ENCODE measurements around the gene DSCAML1.
"Not testable (repeated sequence)": the region's sequence is repeated elsewhere in the genome, so short reads cannot be mapped to it uniquely, and the experiment has no call there.

DSCAML1 gene

DNA sequence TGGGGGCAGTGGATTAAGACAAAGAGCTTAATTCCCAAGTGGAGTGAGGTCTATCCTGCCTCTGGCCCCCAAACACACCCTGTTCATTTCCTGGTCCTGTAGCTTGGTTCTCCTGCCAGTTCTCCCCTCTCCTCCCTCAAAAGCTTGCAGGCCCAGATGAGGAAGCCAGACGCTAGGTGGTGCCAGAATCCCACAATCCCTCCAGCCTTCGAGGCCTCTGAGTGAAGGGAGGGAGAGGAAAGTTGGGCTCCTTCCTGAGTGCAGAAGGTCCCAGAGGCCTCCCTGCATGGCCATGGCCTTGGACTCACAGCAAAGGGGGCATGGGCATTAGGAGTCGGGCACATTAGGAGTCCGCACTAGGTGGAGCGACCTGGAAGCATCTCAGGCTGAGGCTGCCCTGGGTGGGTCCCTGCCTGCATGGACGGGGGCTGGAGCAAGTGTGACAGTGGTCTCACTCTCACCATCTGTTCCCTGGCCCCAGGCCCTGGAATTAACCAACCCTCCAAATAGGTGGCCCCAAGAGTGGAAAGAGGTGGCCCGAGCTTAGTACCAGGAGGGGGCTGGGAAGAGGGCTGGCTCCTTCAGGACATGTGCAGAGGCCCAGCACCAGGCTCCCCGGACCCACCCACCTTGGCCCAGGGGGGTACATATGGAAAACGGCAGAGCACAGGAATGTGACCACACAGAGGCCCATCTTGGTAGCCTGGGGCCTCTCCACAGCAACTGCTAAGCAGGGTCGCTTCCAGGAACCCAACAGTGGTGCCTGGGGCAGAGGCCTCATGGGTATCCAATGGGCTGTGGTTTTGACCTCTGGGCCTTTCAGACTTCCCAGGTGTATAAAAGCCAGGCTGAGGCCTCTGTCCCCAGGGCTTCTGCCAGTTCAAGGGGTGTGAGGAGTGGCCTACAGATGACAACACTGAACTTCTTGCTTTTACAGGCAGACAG is 22.4 kb upstream of the DSCAML1 start:
- peak; percentile 78 for DNase-seq (ENCODE audit: low spot score)

DNA sequence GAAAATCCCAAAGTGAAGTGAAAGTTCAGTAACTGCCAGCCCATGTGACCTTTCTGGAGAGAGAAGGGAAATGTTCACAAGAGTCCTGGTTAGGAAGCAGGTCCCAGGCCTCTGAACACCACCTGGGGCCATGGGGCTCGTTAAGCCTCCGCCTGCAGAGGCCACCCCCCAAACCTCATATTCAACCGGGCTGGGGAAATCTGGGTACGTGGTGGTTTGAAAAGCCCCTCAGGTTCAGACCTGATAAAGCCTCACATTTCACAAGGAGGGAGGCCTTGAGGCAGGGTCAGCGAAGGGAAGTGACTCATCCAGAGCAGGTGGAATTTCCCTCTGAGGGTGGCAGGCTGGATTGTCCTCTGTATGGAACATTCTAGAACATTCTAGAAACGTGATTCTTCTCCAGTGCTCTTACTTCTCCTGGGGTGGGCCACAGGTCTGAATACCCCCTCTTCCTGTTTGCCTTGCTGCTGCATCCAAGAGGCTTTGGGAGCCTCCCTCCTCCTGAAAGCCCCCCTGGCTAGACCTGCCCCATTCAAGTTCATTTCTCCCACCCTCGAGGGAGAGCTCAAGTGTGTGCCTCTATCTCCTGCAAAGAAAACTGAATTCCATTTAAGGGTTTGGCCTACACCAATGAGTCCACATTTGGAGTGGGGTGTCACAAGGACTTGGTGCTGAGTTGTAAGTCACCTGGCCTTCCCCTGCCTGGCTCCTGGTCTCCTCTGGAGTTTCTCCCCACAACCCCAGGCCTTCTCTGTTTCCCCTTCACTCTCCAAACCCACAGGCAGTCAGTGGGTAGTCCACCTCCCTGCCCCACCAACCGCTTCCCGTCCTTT is 21.2 kb upstream of the DSCAML1 start:
- DNase-seq (ENCODE audit: low spot score): no peak

DNA sequence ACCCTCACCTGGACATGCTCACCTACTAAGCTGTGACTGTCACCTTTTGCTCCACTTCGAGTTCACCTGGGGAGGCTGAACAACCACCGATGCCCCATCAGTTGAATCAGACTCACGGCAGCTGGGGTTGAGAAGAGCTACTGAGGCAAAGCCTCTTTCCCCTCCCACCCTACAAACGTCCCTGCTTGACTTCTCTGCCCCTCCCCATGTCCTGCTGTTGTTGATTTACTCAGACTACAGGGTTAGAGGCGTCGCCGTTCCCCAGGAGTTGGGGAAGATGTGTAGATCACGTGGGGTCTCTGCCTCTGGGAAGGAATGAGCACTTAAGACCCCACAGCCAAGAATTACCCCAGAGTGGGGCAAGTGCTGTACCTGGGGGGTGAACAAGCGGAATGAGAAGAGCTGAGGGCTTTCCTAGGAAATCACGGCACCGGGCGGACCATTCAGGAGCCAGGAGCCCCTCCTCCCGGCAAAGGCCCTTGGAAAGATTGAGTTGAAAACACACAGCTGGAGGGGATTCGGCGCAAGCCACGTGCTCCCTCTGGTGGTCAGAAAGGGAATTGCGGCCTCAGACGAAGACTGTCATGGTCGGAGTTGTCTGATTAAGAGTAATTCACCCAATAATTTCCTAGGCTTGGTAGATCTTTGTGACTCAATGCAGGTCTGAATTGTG is 20.5 kb upstream of the DSCAML1 start:
- peak; percentile 83 for DNase-seq (ENCODE audit: low spot score)

DNA sequence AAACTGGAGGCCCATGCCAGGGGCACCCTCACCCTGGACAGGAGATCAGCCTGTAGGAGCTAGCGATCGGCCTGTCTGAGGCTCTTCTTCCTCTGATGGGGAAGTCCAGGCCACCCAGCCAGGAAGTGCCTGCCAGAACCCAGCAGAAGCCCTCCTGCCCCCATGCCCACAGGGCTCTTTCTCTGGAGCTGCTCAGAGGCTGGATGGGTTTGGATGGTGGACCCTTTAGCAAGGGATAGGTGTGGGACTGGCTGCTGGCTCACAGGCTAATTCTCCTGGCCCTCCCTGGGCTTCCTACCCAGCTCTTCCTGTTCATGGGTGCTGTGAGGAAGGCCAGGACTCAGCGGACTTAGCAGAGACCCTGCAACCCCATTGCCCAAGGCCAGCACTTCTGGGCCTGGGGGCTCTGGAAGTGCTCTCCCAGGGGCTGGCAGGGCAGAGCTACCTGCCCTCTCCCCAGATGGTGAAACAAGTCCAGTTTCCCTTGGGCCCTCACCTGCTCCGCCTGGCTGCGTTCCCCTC is 19.9 kb upstream of the DSCAML1 start:
- no peak for DNase-seq (ENCODE audit: low spot score)

DNA sequence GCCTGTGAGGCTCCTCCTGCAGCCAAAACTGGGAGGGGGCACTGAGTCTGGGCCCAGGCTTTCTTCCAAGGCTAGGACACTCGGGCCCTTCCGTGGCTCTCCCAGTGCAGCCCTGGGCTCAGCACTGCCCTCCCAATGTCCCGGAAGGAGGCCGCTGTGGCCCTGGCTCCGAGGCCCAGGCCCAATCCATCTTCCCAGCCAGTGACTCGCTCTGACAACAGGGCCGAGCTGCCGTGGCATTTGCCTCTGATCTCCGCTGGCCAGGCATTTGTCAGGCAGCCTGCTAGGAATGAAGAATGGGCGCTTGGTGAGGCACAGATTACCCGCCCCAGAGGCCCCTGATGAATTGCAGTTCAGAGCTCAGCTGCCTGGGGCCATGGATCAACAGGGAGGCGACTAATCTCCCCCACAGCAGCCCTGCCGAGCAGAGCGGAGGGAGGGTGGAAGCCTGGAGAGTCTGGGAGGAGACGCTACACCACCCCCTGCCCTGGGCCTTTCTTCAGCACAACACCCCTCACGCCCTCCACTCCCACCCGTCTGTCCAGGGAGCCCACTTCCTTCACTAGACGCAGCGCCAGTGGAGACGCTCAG is 19.2 kb upstream of the DSCAML1 start:
- peak; percentile 72 for DNase-seq (ENCODE audit: low spot score)

DNA sequence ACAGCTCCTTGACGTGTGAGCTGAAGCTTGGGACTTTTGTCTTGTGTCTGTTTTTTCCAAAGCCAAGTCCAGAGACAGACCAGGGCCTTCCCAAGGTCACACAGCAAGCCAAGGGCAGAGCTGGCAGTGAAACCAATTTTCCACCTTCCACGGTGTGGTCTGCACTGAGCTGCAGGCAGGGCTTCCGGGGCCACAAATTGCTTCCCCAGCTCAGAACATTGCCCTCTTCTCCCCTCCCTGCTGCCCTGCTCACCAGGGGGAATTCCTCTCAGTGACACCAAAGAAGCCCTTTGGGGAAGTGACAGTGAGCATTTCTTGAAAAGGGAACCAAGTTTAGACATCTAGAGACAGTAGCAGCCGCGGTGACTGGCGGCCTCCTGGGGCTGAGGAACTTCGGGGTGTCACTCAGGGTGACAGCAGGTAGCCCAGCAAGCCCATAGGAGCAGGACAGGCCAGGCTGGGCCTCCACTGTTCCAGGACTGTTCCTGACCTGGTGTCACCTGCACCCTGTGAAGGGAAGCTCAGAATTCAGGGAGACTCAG is 18.3 kb upstream of the DSCAML1 start:
- no peak for DNase-seq (ENCODE audit: low spot score)

DNA sequence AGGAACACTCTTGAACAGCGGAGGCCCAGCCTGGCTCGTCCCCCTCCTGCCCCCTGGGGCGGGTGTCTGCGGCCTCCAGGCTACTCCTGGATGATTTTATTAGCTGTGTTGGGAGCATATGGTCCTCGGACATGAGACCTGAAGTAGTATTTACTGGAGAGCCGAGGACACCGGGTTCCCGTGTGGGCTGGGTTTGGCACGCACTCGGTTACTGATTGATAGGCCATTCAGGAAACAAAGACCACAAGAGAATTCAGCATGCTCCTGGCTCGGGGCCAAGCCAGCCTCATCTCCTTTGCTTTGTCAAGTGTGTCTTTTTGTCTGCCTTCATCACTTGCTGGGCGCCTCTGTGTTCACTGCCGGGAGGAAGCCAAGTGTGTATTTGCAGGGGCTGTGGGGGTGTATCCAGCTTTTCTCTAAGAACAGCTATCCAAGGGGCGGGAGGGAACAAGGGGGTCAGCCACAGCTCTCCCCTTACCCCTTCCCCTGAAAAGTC is 17.8 kb upstream of the DSCAML1 start:
- no peak for DNase-seq (ENCODE audit: low spot score)

DNA sequence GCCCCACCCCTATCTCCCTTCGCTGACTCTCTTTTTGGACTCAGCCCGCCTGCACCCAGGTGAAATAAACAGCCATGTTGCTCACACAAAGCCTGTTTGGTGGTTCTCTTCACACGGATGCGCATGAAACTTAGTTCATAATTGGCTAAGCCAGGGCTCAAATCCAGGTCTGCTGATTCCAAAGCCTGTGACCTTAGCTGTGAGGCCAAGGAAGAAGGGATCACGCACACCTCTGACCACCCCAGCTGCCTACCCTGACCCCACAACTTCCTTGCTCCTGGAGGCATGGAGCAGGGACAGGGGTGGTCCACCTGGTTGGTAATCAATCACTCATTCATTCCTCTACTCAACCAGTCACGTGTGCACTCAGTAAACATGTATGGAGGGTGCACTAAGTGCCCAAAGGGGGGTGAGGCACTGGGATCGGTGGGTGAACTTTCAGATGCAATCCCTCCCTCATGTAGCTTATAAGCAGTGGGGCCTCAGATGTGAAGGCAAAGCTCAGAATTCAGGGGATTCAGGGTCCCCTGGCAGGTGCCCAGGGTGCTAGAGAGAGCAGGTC is 17.3 kb upstream of the DSCAML1 start:
- DNase-seq (ENCODE audit: low spot score): no peak

DNA sequence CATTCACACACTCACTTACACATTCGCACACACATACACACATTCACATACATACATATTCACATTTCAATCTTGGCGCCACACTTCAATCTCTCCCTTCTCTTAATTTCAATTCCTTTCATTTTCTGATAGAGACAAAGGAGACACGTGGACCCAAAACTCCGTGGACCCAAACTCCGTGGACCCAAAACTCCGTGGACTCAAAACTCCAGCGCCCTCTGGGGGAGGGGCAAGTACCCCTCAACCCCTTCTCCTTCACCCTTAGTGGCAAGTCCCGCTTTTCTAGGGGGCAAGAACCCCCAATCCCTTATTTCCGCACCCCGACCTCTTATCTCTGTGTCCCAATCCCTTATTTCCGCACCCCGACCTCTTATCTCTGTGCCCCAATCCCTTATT is 13.0 kb upstream of the DSCAML1 start:
- not testable (repeated sequence) for DNase-seq (ENCODE audit: low spot score)

DNA sequence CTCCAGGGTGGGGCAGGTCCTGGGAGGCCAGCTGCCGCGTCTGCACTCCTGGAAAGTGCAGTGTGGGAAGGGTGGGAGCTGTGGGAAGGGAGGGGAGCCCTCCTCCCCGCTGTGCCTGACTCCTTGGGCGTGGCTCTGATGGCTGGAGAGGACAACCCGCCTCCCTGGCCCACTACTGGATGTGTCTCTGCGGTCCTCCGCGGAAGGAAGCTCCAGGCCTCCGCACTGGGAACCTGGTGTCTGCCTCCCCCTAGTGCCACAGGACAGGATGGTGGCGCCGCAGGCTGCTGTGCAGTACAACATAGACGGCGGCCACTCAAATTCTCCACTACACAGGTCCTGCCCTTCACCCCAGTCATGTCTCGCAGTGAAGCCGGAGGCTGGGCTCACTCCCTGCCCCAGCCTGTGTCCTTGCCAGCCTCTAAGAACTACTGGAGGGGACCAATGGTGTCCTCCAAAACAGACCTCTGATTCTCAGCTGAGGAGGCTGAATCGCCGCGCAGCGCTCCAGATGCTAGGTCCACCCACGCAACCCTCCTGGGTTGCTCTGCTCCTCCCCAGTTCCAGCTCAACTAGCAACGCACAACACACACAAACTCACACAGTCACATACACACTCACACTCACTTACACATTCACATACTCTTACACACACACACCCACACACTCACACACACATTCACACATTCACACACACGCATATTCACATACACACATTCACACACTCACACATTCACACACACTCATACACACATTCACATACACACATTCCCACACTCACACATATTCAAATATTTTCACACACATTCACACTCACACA is 12.4 kb upstream of the DSCAML1 start:
- DNase-seq (ENCODE audit: low spot score): peak; percentile 89

DNA sequence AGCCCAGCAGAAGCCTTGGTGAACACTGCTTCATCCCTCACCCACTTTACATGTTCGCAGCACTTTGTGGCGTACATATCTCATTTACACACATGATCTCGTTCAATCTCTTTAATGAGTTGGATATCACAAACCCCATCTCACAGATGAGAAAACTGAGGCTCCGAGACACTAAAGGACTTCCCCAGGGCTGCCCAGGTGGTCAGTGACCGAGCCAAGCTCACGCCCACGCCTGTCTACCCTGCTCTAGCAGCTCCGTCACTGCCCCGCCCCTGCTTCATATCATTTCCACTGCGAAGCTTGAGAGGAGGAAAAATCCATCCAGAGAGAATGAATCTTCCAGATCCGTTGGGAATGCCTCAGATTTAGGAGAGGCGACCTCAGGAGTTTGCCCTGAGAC is 11.8 kb upstream of the DSCAML1 start:
- DNase-seq (ENCODE audit: low spot score): no peak

DNA sequence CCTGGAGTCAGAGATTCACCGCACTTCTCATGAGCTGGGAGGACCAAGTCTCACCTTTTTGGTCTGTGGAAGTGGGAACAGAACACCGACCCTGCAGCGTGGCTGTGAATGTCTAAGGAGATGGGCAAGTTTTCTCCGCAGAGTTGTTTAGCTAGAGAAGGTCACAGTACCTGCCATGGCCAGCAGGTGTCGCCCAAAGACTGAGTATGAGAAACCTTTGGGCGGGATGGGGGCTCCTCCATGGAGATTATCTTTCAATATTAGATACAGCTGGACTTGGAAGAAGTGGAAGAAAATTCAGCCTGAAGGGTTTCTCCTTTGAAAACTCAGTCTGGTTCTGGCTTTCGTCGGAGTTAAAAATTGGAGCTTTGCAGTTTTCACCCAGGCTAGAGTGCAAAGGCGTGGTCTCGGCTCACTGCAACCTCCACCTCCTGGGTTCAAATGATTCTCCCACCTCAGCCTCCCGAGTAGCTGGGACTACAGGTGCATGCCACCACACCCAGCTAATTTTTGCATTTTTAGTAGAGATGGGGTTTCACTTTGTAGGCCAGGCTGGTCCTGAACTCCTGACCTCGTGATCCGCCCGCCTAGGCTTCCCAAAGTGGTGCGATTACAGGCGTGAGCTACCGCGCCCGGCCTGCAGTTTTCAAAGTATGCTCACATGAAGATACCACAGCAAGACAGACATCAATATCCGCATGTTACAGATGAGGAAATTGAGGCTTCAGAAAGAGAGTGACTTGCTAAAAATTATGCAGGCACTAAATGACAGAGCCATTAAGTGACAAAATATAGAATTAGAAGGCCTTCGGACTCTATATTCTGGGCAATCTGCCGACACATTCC is 10.7 kb upstream of the DSCAML1 start:
- DNase-seq (ENCODE audit: low spot score): peak; percentile 76

DNA sequence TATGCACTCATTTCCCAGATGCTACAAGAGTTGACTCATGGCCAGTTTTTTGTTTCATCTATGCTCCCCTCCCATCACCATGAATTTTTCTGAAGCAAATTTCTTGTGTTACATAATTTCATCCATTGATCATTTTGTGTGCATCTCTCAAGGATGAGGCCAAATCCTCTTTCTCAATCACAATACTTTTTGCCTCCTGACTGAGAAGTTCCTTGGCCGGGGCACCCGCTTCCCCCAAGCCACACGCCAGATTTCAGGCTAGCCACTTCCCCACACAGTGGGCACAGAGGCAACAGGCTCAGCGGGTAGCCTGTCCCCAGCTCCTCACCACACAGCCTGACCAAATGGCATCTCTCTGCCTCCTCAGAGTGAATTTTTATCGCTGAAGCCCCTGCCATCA is 9.8 kb upstream of the DSCAML1 start:
- no peak for DNase-seq (ENCODE audit: low spot score)

DNA sequence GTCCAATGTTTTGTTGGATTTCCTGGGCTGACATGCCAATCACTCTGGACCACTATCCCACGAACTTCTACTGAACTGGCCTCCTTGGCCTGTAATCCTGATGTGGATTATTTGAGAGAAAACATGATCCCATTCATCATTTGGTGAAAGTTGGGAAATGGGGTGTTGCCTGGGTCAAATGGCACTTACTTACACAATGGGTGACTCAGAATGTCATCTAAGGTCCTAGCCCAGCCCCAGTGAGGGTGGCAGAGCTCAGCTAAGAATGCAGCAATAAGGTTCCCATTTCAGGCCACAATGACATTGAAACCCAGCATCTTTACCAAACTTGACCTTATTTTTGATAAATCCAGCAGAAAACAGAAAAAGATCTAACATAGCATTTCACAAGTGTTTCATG is 8.0 kb upstream of the DSCAML1 start:
- DNase-seq (ENCODE audit: low spot score): no peak

DNA sequence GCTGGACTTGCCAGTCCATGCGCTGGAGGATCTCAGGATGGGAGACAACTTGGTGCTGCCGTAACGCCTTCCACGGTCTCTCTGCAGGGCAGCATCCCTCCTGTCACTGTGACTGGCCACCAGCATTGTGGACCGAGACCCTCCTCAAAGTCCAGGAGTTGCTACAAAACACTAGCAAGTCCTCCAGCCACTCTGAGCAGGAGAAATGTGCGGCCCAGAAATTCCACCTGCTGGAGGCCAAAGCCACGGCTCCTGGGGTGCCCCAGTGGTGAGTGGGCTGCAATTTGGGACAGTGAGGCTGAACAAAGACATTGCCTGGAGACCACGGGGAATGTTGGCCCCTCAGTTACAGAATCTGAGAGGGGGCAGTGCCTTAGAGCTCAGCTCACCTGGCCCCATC is 6.9 kb upstream of the DSCAML1 start:
- DNase-seq (ENCODE audit: low spot score): no peak

DNA sequence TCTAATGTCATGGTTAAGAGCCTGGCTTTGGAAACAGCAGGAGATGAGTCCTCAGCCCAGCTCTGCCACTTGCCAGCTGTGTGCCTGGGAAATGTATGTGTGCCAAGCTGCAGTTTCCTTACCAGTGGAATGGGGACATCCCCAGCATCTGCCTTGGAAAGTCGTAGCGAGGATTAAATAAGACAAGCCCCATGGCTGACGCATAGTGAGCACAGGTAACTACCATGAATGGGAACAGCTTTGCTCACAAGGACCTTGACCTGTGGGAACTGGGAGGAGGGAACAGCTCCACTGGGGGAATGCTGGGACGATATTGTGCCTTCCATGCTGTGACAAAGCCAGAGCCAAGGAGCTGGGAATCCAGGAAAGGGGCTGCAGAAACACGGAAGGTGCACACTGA is 2.6 kb upstream of the DSCAML1 start:
- no peak for DNase-seq (ENCODE audit: low spot score)

DNA sequence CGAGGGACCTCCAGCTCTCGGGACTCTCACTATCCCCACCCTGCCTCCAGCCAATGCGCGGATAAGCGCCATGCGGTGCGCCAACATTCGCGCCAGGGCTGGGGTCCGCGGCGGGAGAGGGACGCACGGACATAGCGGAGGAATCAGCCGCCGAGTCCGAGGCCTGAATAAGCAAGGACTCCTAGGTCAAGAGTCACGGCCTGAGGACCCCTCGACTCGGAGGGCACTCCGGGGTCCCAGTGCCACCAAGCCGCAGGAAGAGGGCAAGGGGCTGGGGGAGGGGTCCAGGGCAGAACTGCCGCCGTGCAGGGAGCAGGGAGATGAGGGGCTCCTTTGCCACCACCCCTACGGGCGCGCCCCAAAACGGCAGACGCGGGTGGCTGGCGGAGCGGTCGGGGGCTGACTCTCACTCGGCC is 552 bp downstream of the DSCAML1 start:
- DNase-seq (ENCODE audit: low spot score): no peak

DNA sequence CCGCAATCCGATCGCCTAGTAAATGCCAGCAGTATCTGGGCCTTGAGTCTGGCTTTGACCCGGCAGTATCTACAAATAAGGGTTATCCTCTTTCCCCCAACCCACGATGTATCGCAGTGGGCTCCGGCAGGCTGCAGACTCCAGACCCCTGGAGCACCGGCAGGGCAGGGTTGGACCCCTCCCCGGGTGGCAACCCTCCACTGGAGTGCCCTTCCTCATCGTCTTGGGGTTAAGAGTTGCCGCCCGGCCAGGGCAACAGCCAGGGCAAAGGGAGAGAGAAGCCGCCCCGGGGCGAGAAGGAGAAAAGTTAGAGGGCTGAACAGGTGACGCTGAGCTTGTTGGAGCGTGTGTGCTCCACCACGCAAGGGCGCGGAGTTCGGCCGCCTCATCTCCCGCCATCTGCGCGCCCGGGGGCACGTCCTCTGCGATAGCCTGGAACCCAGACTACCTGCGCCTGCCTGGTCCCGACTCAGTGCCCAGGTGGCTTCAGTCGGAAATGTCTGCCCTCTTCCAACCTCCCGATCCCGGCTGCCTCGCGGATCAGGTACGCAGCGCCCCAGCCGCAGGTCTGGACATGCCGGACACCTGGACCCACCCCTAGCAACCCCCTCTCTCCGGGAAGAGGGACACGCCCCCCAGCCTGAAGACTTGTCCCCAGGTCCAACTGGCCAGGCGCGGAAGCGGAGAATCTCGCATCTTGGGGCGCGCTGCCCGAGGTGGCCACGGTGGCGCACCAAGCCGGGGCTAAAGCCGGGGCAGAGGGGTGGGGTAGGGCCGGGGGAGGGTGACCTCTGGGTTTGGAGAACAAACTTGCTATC is 1.2 kb downstream of the DSCAML1 start:
- no peak for DNase-seq (ENCODE audit: low spot score)

Data from D341Med (cell line).